ENCODE data around the gene HPCAL1. TPM values are rescaled to one million over a fixed set of nuclear protein-coding genes. Genes with fewer than 3 reads are reported as not detected.

The HPCAL1 gene
- total and polyA plus RNA-seq, 10 of the 15 experiments (the other 5 are each of a cell fraction or from before 2014, with no cell fraction given): 0.40 to 12.8 (median 7.9) TPM

DNA sequence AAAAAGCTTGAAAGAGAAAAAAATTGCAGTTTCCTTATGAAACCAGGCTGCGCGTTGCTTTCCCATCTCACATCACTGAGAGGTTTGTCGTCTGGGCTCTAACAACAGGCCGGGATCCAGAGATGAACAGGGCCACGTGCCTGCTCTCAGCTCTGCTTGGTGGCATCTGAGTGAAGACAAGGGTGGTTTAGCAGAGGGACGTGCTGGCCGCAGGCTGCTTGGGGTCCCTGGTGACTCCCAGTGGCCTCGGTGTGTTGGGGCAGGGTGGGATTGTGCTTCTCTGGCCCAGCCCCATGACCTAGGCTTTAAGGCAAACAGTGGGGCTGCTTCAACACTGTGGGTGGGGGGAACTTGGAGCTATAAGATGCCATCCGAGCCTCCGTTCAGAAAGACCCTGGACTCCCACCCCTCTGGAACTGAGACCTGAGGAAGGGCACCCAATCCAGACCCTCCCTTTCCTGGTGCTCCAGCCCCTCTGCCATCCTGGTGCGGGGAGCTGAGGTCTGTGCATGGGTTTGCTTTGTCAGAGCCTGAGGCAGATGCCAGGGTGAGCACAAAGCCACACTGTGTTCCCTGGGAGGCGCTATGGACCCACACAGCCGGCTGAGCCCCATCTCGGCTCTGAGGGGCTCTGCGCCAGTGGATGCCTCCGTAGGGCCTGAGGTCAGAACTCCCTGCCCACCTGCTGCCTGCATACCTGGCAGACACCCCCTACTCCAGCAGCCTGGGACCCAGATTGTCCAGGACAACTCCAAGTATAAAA is 18.4 kb upstream of the HPCAL1 start (continued):
- TF ChIP-seq YBX1 (IDR thresholded peaks at IDR 0.05): no peak

DNA sequence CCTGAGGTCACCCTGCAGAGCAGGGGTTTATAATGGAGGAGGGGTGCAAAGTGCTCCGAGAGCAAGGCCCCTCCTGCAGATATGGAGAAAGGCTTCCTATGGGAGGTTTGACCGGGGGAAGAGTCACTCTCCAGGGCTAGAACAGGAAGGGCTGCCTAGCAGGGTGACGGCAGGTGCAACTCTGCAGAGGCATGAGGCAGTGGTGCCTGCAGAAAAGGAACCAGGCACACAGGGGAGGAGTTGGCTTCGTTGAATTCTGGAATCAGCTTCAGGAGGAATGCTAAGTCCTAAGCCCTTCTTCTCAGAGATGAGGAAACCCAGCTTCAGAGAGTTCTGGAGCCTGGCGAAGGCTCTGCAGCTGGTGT is 17.5 kb upstream of the HPCAL1 start:
- ATAC-seq (no peak; the same call in 1 of the 3 replicates), DNase-seq (ENCODE audit: low read depth, low spot score) (no peak), FAIRE-seq (no peak)
- no peak for TF ChIP-seq RBBP5 (conservative IDR thresholded peaks at IDR 0.05)
- TF ChIP-seq, protein P1, sequence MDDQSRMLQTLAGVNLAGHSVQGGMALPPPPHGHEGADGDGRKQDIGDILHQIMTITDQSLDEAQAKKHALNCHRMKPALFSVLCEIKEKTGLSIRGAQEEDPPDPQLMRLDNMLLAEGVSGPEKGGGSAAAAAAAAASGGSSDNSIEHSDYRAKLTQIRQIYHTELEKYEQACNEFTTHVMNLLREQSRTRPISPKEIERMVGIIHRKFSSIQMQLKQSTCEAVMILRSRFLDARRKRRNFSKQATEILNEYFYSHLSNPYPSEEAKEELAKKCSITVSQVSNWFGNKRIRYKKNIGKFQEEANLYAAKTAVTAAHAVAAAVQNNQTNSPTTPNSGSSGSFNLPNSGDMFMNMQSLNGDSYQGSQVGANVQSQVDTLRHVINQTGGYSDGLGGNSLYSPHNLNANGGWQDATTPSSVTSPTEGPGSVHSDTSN (IDR thresholded peaks at IDR 0.05; ENCODE audit: insufficient replicate concordance, low read depth, low read length): no peak
- no peak for TF ChIP-seq POLR2AphosphoS2 (IDR thresholded peaks at IDR 0.05; ENCODE audit: low read depth, low read length)
- TF ChIP-seq, protein P2, sequence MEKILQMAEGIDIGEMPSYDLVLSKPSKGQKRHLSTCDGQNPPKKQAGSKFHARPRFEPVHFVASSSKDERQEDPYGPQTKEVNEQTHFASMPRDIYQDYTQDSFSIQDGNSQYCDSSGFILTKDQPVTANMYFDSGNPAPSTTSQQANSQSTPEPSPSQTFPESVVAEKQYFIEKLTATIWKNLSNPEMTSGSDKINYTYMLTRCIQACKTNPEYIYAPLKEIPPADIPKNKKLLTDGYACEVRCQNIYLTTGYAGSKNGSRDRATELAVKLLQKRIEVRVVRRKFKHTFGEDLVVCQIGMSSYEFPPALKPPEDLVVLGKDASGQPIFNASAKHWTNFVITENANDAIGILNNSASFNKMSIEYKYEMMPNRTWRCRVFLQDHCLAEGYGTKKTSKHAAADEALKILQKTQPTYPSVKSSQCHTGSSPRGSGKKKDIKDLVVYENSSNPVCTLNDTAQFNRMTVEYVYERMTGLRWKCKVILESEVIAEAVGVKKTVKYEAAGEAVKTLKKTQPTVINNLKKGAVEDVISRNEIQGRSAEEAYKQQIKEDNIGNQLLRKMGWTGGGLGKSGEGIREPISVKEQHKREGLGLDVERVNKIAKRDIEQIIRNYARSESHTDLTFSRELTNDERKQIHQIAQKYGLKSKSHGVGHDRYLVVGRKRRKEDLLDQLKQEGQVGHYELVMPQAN (conservative IDR thresholded peaks at IDR 0.05): no peak
- no peak for TF ChIP-seq IRF4 (IDR thresholded peaks at IDR 0.05; ENCODE audit: low read depth, low read length)
- TF ChIP-seq CHD4 (IDR thresholded peaks at IDR 0.05): no peak
- TF ChIP-seq NR2C2 (IDR thresholded peaks at IDR 0.05; ENCODE audit: borderline replicate concordance, control insufficient read depth, insufficient read length, low read depth): no peak
- TF ChIP-seq HCFC1 (IDR thresholded peaks at IDR 0.05; ENCODE audit: low read length): no peak
- TF ChIP-seq ZBED1 (IDR thresholded peaks at IDR 0.05; ENCODE audit: borderline replicate concordance): no peak
- no peak for TF ChIP-seq POLR2AphosphoS5 (IDR thresholded peaks at IDR 0.05; ENCODE audit: low read length)
- TF ChIP-seq FOXK2 (IDR thresholded peaks at IDR 0.05): no peak
- TF ChIP-seq WRNIP1 (IDR thresholded peaks at IDR 0.05; ENCODE audit: borderline replicate concordance, low read depth, low read length): no peak
- no peak for TF ChIP-seq ZSCAN29 (IDR thresholded peaks at IDR 0.05)
- TF ChIP-seq TBL1XR1 (IDR thresholded peaks at IDR 0.05; ENCODE audit: low read depth, low read length): no peak
- no peak for TF ChIP-seq SIN3A (IDR thresholded peaks at IDR 0.05; ENCODE audit: low read depth, low read length)
- TF ChIP-seq ASH2L (IDR thresholded peaks at IDR 0.05; ENCODE audit: borderline replicate concordance, low read depth): no peak
- no peak for TF ChIP-seq PAX5 (IDR thresholded peaks at IDR 0.05; ENCODE audit: borderline replicate concordance, low read depth, low read length)
- Histone ChIP-seq H2AFZ (ENCODE audit: control insufficient read depth, low read depth, low read length) (no peak overlapping the region), H3K4me2 (ENCODE audit: control insufficient read depth, insufficient read depth) (no peak overlapping the region), H3K9me3 (replicated peaks; ENCODE audit: control insufficient read depth, insufficient read depth, low read length) (no peaks in the 10 kb centered on the region), H4K20me1 (ENCODE audit: control insufficient read depth, insufficient read depth) (no peaks in the 10 kb centered on the region), H3K79me2 (ENCODE audit: control insufficient read depth, insufficient read depth, low read length) (no peaks in the 10 kb centered on the region), H3K27me3 (replicated peaks in 1 of 2; ENCODE audit: control insufficient read depth in 2 of 2, insufficient read depth in 2 of 2, low read length in 1 of 2) (no peaks in the 10 kb centered on the region), H3K4me3 (no peak overlapping the region), H3K36me3 (ENCODE audit: control insufficient read depth in 2 of 2, insufficient read depth in 2 of 2, low read length in 1 of 2) (no peaks in the 10 kb centered on the region), H3K4me1 (ENCODE audit: control insufficient read depth, insufficient read depth, low read length) (no peaks in the 10 kb centered on the region), H3K27ac (ENCODE audit: control insufficient read depth, insufficient read depth) (no peak overlapping the region), H3K9ac (ENCODE audit: control insufficient read depth, insufficient read depth, low read length) (no peak overlapping the region)
- in situ Hi-C loops (cut with MboI) (no loop called here), intact Hi-C loops (cut with micrococcal nuclease; ENCODE audit: unreplicated experiment) (no loop called here)
- ChIA-PET CTCF (no interaction called here), SMC1A (ENCODE audit: uncharacterized antibody, unreplicated experiment) (interaction anchor here (1.7 kb wide), 1 partner anchor 124 kb away, joined by 6 read pairs; no protein-coding TSS in a partner anchor), POLR2A (no interaction called here), RAD21 (ENCODE audit: unreplicated experiment) (interaction anchor here (1.1 kb wide), 1 partner anchor 124 kb away, joined by 4 read pairs; no protein-coding TSS in a partner anchor)
- no TSS peak for BruUV-seq (replicated peaks)
- WGBS (ENCODE audit: insufficient coverage, insufficient replicate concordance, low lambda C conversion rate, missing lambda C conversion rate): 47% methylated on average over 5 of the region's 5 CpGs
